Activated naive CD4-positive, alpha-beta T cell treated with anti-CD3 and anti-CD28 coated beads, Interleukin-2, amount 10 ng/mL, durations not matched to agents 7 days and 5 days (primary cell): ENCODE data around the gene NT5E.
"Not testable (repeated sequence)": the region's sequence is repeated elsewhere in the genome, so short reads cannot be mapped to it uniquely, and the experiment has no call there.

ENCODE experiments used
- CTCF ChIA-PET: fragments of 350-600 bp; sonication (Branson Sonifier 250); formaldehyde crosslinking; loops from one replicate; lab custom pipeline; 2021; ENCODE audit warnings: antibody characterized with exemption; lab: Charles Lee
- DNase-seq: peaks from one replicate; pipeline ENCODE4 v3.0.0-alpha.2; 2020
- H3K27ac Mint-ChIP-seq: one replicate; pipeline ENCODE4 v1.8.0; 2021; ENCODE audit warnings: mild to moderate bottlenecking, moderate library complexity, mixed read lengths
- H3K27me3 Mint-ChIP-seq: one replicate; pipeline ENCODE4 v1.8.0; 2021; ENCODE audit warnings: mild to moderate bottlenecking, mixed read lengths
- H3K36me3 Mint-ChIP-seq: one replicate; pipeline ENCODE4 v1.8.0; 2021; ENCODE audit warnings: mixed read lengths
- H3K4me1 Mint-ChIP-seq: one replicate; pipeline ENCODE4 v1.8.0; 2021; ENCODE audit warnings: mixed read lengths
- H3K4me3 Mint-ChIP-seq: one replicate; pipeline ENCODE4 v1.8.0; 2021; ENCODE audit warnings: mild to moderate bottlenecking, moderate library complexity, mixed read lengths
- H3K9me3 Mint-ChIP-seq: one replicate; pipeline ENCODE4 v1.8.0; 2021; ENCODE audit warnings: mixed read lengths

The NT5E gene

GRCh38 chr6:85449818-85450759, at the start of gene NT5E:
Gene NT5E (plus strand): TSS chr6:85450083. CDS start chr6:85450140, 57 bp downstream.
- Mint-ChIP-seq H3K27ac (peak within 1 kb of the TSS; percentile 53), H3K9me3 (no peaks in the 10 kb centered on the region), H3K4me3 (peak within 1 kb of the TSS; percentile 73), H3K27me3 (peaks cover 79% of the 10 kb centered on the region), H3K36me3 (no peaks in the 10 kb centered on the region), H3K4me1 (peaks cover 46% of the 10 kb centered on the region)
- CTCF ChIA-PET = interaction anchor here (1.4 to 4.3 kb wide), 6 partner anchors 11 to 95 kb away, joined by 4 to 51 read pairs (median 6); no protein-coding TSS in a partner anchor
- DNase-seq = peak; percentile 57

GRCh38 chr6:85400331-85400730, 49.6 kb upstream of the NT5E start:
- CTCF ChIA-PET = interaction anchor here (1.3 to 3.5 kb wide), 2 partner anchors 11 to 83 kb away, joined by 4 to 11 read pairs; no protein-coding TSS in a partner anchor
- DNase-seq = no peak
- Mint-ChIP-seq H3K4me3 (no peak overlapping the region), H3K4me1 (peaks cover 23% of the 10 kb centered on the region), H3K27ac (no peak overlapping the region), H3K27me3 (peaks cover 3% of the 10 kb centered on the region), H3K36me3 (no peaks in the 10 kb centered on the region), H3K9me3 (no peaks in the 10 kb centered on the region)

- no peak overlapping the region for H3K27ac Mint-ChIP-seq
- DNase-seq = no peak
- no peak overlapping the region for H3K4me3 Mint-ChIP-seq
- CTCF ChIA-PET = interaction anchor here (0.7 to 3.5 kb wide), 2 partner anchors 82 to 1819 kb away, joined by 4 to 11 read pairs; no protein-coding TSS in a partner anchor
- H3K4me1 Mint-ChIP-seq = peaks cover 29% of the 10 kb centered on the region
- no peaks in the 10 kb centered on the region for H3K36me3 Mint-ChIP-seq
- peaks cover 8% of the 10 kb centered on the region for H3K27me3 Mint-ChIP-seq
- H3K9me3 Mint-ChIP-seq = no peaks in the 10 kb centered on the region
Measured at GRCh38 chr6:85401186-85402021, 48.5 kb upstream of the NT5E start.

GRCh38 chr6:85402071-85402470, 47.8 kb upstream of the NT5E start:
- H3K4me1 Mint-ChIP-seq = peaks cover 29% of the 10 kb centered on the region
- H3K27ac Mint-ChIP-seq = no peak overlapping the region
- CTCF ChIA-PET = interaction anchor here (3.5 kb wide), 1 partner anchor 81 kb away, joined by 11 read pairs; no protein-coding TSS in a partner anchor
- no peaks in the 10 kb centered on the region for H3K36me3 Mint-ChIP-seq
- H3K4me3 Mint-ChIP-seq = no peak overlapping the region
- DNase-seq = no peak
- no peaks in the 10 kb centered on the region for H3K9me3 Mint-ChIP-seq
- peaks cover 10% of the 10 kb centered on the region for H3K27me3 Mint-ChIP-seq

GRCh38 chr6:85402922-85403321, 47.0 kb upstream of the NT5E start:
- no peaks in the 10 kb centered on the region for H3K9me3 Mint-ChIP-seq
- DNase-seq = no peak
- CTCF ChIA-PET = interaction anchor here (1.0 kb wide), 1 partner anchor 11 kb away, joined by 3 read pairs; no protein-coding TSS in a partner anchor
- no peaks in the 10 kb centered on the region for H3K36me3 Mint-ChIP-seq
- no peak overlapping the region for H3K4me3 Mint-ChIP-seq
- H3K27me3 Mint-ChIP-seq = peaks cover 12% of the 10 kb centered on the region
- peaks cover 29% of the 10 kb centered on the region for H3K4me1 Mint-ChIP-seq
- no peak overlapping the region for H3K27ac Mint-ChIP-seq

- Mint-ChIP-seq H3K4me1 (peaks cover 29% of the 10 kb centered on the region), H3K9me3 (no peaks in the 10 kb centered on the region), H3K27me3 (peaks cover 12% of the 10 kb centered on the region), H3K36me3 (no peaks in the 10 kb centered on the region), H3K27ac (no peak overlapping the region), H3K4me3 (no peak overlapping the region)
- CTCF ChIA-PET = interaction anchor here (1.0 kb wide), 1 partner anchor 11 kb away, joined by 3 read pairs; no protein-coding TSS in a partner anchor
- no peak for DNase-seq
Measured at GRCh38 chr6:85403331-85404015, 46.4 kb upstream of the NT5E start.

GRCh38 chr6:85404016-85404563, 45.8 kb upstream of the NT5E start:
- not testable (repeated sequence) for H3K9me3 Mint-ChIP-seq, H3K27ac Mint-ChIP-seq, DNase-seq, H3K36me3 Mint-ChIP-seq, H3K4me3 Mint-ChIP-seq
- CTCF ChIA-PET = interaction anchor here (0.7 to 1.0 kb wide), 2 partner anchors 10 to 76 kb away, joined by 3 read pairs; no protein-coding TSS in a partner anchor
- peaks cover 15% of the 10 kb centered on the region for H3K27me3 Mint-ChIP-seq
- H3K4me1 Mint-ChIP-seq = peaks cover 29% of the 10 kb centered on the region

GRCh38 chr6:85404564-85405174, 45.2 kb upstream of the NT5E start:
- peak overlapping the region; percentile 50 for H3K27ac Mint-ChIP-seq

GRCh38 chr6:85405175-85405852, 44.6 kb upstream of the NT5E start:
- no peak for DNase-seq
- H3K27me3 Mint-ChIP-seq = peaks cover 13% of the 10 kb centered on the region
- CTCF ChIA-PET = interaction anchor here (1.0 to 1.2 kb wide), 2 partner anchors 9 to 77 kb away, joined by 3 to 4 read pairs; no protein-coding TSS in a partner anchor
- no peaks in the 10 kb centered on the region for H3K9me3 Mint-ChIP-seq
- no peak overlapping the region for H3K4me3 Mint-ChIP-seq
- H3K4me1 Mint-ChIP-seq = peaks cover 29% of the 10 kb centered on the region
- peak overlapping the region; percentile 50 for H3K27ac Mint-ChIP-seq
- no peaks in the 10 kb centered on the region for H3K36me3 Mint-ChIP-seq

More at GRCh38 chr6:85404564-85405174, 45.2 kb upstream of the NT5E start:
- peaks cover 13% of the 10 kb centered on the region for H3K27me3 Mint-ChIP-seq
- no peaks in the 10 kb centered on the region for H3K9me3 Mint-ChIP-seq
- H3K4me1 Mint-ChIP-seq = peaks cover 29% of the 10 kb centered on the region
- no peak for DNase-seq
- H3K36me3 Mint-ChIP-seq = no peaks in the 10 kb centered on the region
- CTCF ChIA-PET = interaction anchor here (0.7 to 1.2 kb wide), 3 partner anchors 8 to 78 kb away, joined by 3 to 4 read pairs (median 3); no protein-coding TSS in a partner anchor
- no peak overlapping the region for H3K4me3 Mint-ChIP-seq

- Mint-ChIP-seq H3K9me3 (no peaks in the 10 kb centered on the region), H3K27me3 (peaks cover 13% of the 10 kb centered on the region), H3K4me1 (peaks cover 29% of the 10 kb centered on the region), H3K27ac (no peak overlapping the region), H3K4me3 (no peak overlapping the region), H3K36me3 (no peaks in the 10 kb centered on the region)
- no peak for DNase-seq
- CTCF ChIA-PET = interaction anchor here (1.2 kb wide), 1 partner anchor 9 kb away, joined by 3 read pairs; no protein-coding TSS in a partner anchor
Measured at GRCh38 chr6:85405853-85406198, 44.1 kb upstream of the NT5E start.

GRCh38 chr6:85406641-85407075, 43.2 kb upstream of the NT5E start:
- H3K36me3 Mint-ChIP-seq = no peaks in the 10 kb centered on the region
- no peak for DNase-seq
- no peaks in the 10 kb centered on the region for H3K9me3 Mint-ChIP-seq
- peaks cover 24% of the 10 kb centered on the region for H3K4me1 Mint-ChIP-seq
- CTCF ChIA-PET = no interaction called here
- H3K27ac Mint-ChIP-seq = no peak overlapping the region
- no peak overlapping the region for H3K4me3 Mint-ChIP-seq
- peaks cover 13% of the 10 kb centered on the region for H3K27me3 Mint-ChIP-seq

GRCh38 chr6:85408039-85408438, 41.8 kb upstream of the NT5E start:
- no peak for DNase-seq
- Mint-ChIP-seq H3K4me1 (peaks cover 24% of the 10 kb centered on the region), H3K4me3 (no peak overlapping the region), H3K27ac (no peak overlapping the region), H3K36me3 (no peaks in the 10 kb centered on the region), H3K9me3 (no peaks in the 10 kb centered on the region), H3K27me3 (peaks cover 13% of the 10 kb centered on the region)
- CTCF ChIA-PET = no interaction called here
